Measurements from ENCODE around the gene BANP.
"Not testable (repeated sequence)": the region's sequence is repeated elsewhere in the genome, so short reads cannot be mapped to it uniquely, and the experiment has no call there.

The BANP gene

GRCh38 chr16:88091972-88092302 lies 140.7 kb downstream of the BANP start:
- POLR2A ChIA-PET, CTCF ChIA-PET: not testable (repeated sequence)

GRCh38 chr16:88092791-88093555 lies 141.7 kb downstream of the BANP start:
- DNase-seq (ENCODE audit: extremely low spot score); POLR2A ChIA-PET; CTCF ChIA-PET: not testable (repeated sequence)

More at GRCh38 chr16:88091972-88092302, 140.7 kb downstream of the BANP start:
- not testable (repeated sequence) for DNase-seq (ENCODE audit: extremely low spot score)

- DNase-seq (ENCODE audit: extremely low spot score); POLR2A ChIA-PET; CTCF ChIA-PET: not testable (repeated sequence)
Observed at GRCh38 chr16:88093556-88094252, 142.5 kb downstream of the BANP start.

- CTCF ChIA-PET; POLR2A ChIA-PET; DNase-seq (ENCODE audit: extremely low spot score): not testable (repeated sequence)
Observed at GRCh38 chr16:88094253-88094575, 143.0 kb downstream of the BANP start.

- CTCF ChIA-PET; POLR2A ChIA-PET; DNase-seq (ENCODE audit: extremely low spot score): not testable (repeated sequence)
Observed at GRCh38 chr16:88094900-88095299, 143.7 kb downstream of the BANP start.

- POLR2A ChIA-PET; CTCF ChIA-PET; DNase-seq (ENCODE audit: extremely low spot score): not testable (repeated sequence)
Observed at GRCh38 chr16:88096659-88097058, 145.4 kb downstream of the BANP start.

- DNase-seq (ENCODE audit: extremely low spot score); POLR2A ChIA-PET; CTCF ChIA-PET: not testable (repeated sequence)
Observed at GRCh38 chr16:88098731-88099562, 147.7 kb downstream of the BANP start.

GRCh38 chr16:88099563-88099890 lies 148.3 kb downstream of the BANP start:
- ChIA-PET POLR2A (no interaction called here), CTCF (no interaction called here)
- DNase-seq (ENCODE audit: extremely low spot score), result no peak
- no peak for TF ChIP-seq ELF4 (IDR thresholded peaks at IDR 0.05)
- no peak for TF ChIP-seq L3MBTL2 (conservative IDR thresholded peaks at IDR 0.05)
- no peak for TF ChIP-seq LEF1 (IDR thresholded peaks at IDR 0.05; ENCODE audit: borderline replicate concordance)
- no peak for TF ChIP-seq TARDBP (IDR thresholded peaks at IDR 0.05)
- no peak for TF ChIP-seq PKNOX1 (IDR thresholded peaks at IDR 0.05)
- TF ChIP-seq FOXA1 (IDR thresholded peaks at IDR 0.05), result no peak
- no peak for TF ChIP-seq ARNT (IDR thresholded peaks at IDR 0.05)
- no peak for TF ChIP-seq CTBP1 (IDR thresholded peaks at IDR 0.05; ENCODE audit: borderline replicate concordance)
- no peak for TF ChIP-seq SP1 (IDR thresholded peaks at IDR 0.05)
- TF ChIP-seq FOXK2 (IDR thresholded peaks at IDR 0.05), result no peak
- TF ChIP-seq HDGF (IDR thresholded peaks at IDR 0.05; ENCODE audit: borderline replicate concordance), result no peak
- no peak for TF ChIP-seq BHLHE40 (IDR thresholded peaks at IDR 0.05; ENCODE audit: borderline replicate concordance)

GRCh38 chr16:88099956-88100355 lies 148.7 kb downstream of the BANP start:
- DNase-seq (ENCODE audit: extremely low spot score); POLR2A ChIA-PET; CTCF ChIA-PET: not testable (repeated sequence)

GRCh38 chr16:88100801-88101622 lies 149.8 kb downstream of the BANP start:
- POLR2A ChIA-PET; DNase-seq (ENCODE audit: extremely low spot score); CTCF ChIA-PET: not testable (repeated sequence)

GRCh38 chr16:88101623-88102105 lies 150.4 kb downstream of the BANP start:
- POLR2A ChIA-PET; DNase-seq (ENCODE audit: extremely low spot score); CTCF ChIA-PET: not testable (repeated sequence)

Measured in HEK293T (cell line).